Left lung (tissue), 10 donors: Measurements from ENCODE around the gene CCL3. TPM values are rescaled to one million over a fixed set of nuclear protein-coding genes. Genes with fewer than 3 reads are reported as not detected.
"Not testable (repeated sequence)": the region's sequence is repeated elsewhere in the genome, so short reads cannot be mapped to it uniquely, and the experiment has no call there.

Source experiments
- ATAC-seq: fragments of 200-7000 bp; cut with Tn5 transposase; one replicate; pipeline ENCODE4 v1.9.1; 2020; ENCODE audit warnings: moderate library complexity
- DNase-seq, 4 donors: peaks; one replicate each; pipeline ENCODE4 v3.0.0-alpha.2; 2013 to 2020
- H3K27ac ChIP-seq, 2 donors: fragments of 200-600 bp; sonication (generic) in 1 of 2; one replicate each; pipeline versions ENCODE4 v1.5.0 to v1.8.0; 2020 to 2021
- H3K27me3 ChIP-seq, 2 donors: fragments of 200-600 bp; sonication (generic) in 1 of 2; one replicate each; pipeline versions ENCODE4 v1.5.0 to v1.8.0; 2020 to 2021
- H3K36me3 ChIP-seq, 2 donors: fragments of 200-600 bp; sonication (generic) in 1 of 2; one replicate each; pipeline versions ENCODE4 v1.5.0 to v1.8.0; 2020 to 2021
- H3K4me1 ChIP-seq, 2 donors: fragments of 200-600 bp; one replicate each; pipeline ENCODE4 v1.8.0; 2021
- H3K4me3 ChIP-seq, 2 donors: fragments of 200-600 bp; sonication (generic) in 1 of 2; one replicate each; pipeline versions ENCODE4 v1.5.0 to v1.8.0; 2020 to 2021; ENCODE audit warnings: mild to moderate bottlenecking in 1 of 2
- H3K9me3 ChIP-seq, 2 donors: fragments of 200-600 bp; sonication (generic) in 1 of 2; one replicate each; pipeline versions ENCODE4 v1.5.0 to v1.8.0; 2020 to 2021
- CTCF ChIP-seq, 2 donors: fragments of 200-600 bp; sonication (generic) in 1 of 2; IDR thresholded peaks; one replicate each; pipeline versions ENCODE4 v1.5.0 to v1.8.0; 2021; ENCODE audit warnings: antibody characterized with exemption in 2 of 2
- intact Hi-C, 2 donors: fragments of 100-400 bp; cut with DNase I; formaldehyde crosslinking; loops; one replicate each; pipeline versions ENCODE4 v1.11.2 to v1.14.2; 2022
- polyA plus RNA-seq, 6 donors: library from polyadenylated mRNA; unstranded; fragments of 120-200 nt; gene quantifications; one replicate each; pipeline ENCODE4 v1.2.1, GENCODE V29; 2013; ENCODE audit not compliant: insufficient read length in 6 of 6
- total RNA-seq, 2 donors: library from RNA; stranded (reverse); fragmentation: NEBNext Ultra II Directional; extraction: Animal tissue kit (Norgen Biotek cat#: 25700); gene quantifications; one replicate each; pipeline ENCODE4 v1.2.1, GENCODE V29; 2021
- donor health status: DM: no; HTN: yes; CAD: no.
- donor health status: DM: no; HTN: no; CAD: no.

The CCL3 gene
- total and polyA plus RNA-seq, 8 donors: 2.0 to 40.9 (median 10.2) TPM

GRCh38 chr17:36124879-36125824, 35.2 kb upstream of the CCL3 start:
- no peaks in the 10 kb centered on the region for H3K27me3 ChIP-seq
- no peak overlapping the region for H3K27ac ChIP-seq
- TF ChIP-seq CTCF (IDR thresholded peaks at IDR 0.05): no peak
- DNase-seq (peak in 1 of 4 donors; percentile 39), ATAC-seq (no peak)
- H3K9me3 ChIP-seq: peaks cover 0 to 21% of the 10 kb centered on the region in 2 donors
- intact Hi-C loops: no loop called here
- H3K36me3 ChIP-seq: no peaks in the 10 kb centered on the region
- H3K4me1 ChIP-seq: peaks cover 0 to 5% of the 10 kb centered on the region in 2 donors
- H3K4me3 ChIP-seq: no peak overlapping the region

GRCh38 chr17:36123431-36123830, 33.5 kb upstream of the CCL3 start:
- H3K4me3 ChIP-seq: no peak overlapping the region
- TF ChIP-seq CTCF (IDR thresholded peaks at IDR 0.05): no peak
- H3K27me3 ChIP-seq: no peaks in the 10 kb centered on the region
- no peak overlapping the region for H3K27ac ChIP-seq
- H3K4me1 ChIP-seq: peaks cover 0 to 5% of the 10 kb centered on the region in 2 donors
- H3K9me3 ChIP-seq: peaks cover 0 to 21% of the 10 kb centered on the region in 2 donors
- DNase-seq (no peak), ATAC-seq (no peak)
- H3K36me3 ChIP-seq: no peaks in the 10 kb centered on the region
- intact Hi-C loops: no loop called here

- H3K27ac ChIP-seq, ATAC-seq, H3K27me3 ChIP-seq, DNase-seq, intact Hi-C loops, H3K36me3 ChIP-seq, H3K4me1 ChIP-seq, H3K4me3 ChIP-seq: not testable (repeated sequence)
- H3K9me3 ChIP-seq: peaks cover 0 to 14% of the 10 kb centered on the region in 2 donors
These were observed 31.2 kb upstream of the CCL3 start for GRCh38 chr17:36121099-36121498.

GRCh38 chr17:36120221-36120620, 30.3 kb upstream of the CCL3 start:
- H3K4me3 ChIP-seq: no peak overlapping the region
- no peaks in the 10 kb centered on the region for H3K27me3 ChIP-seq
- H3K4me1 ChIP-seq: no peaks in the 10 kb centered on the region
- intact Hi-C loops: no loop called here
- H3K36me3 ChIP-seq: no peaks in the 10 kb centered on the region
- H3K27ac ChIP-seq: no peak overlapping the region
- no peak for DNase-seq
- no peak for ATAC-seq
- H3K9me3 ChIP-seq: peaks cover 0 to 5% of the 10 kb centered on the region in 2 donors
- TF ChIP-seq CTCF (IDR thresholded peaks at IDR 0.05): no peak

GRCh38 chr17:36118477-36119353, 28.8 kb upstream of the CCL3 start:
- no peaks in the 10 kb centered on the region for H3K9me3 ChIP-seq
- ATAC-seq (no peak), DNase-seq (no peak)
- intact Hi-C loops: no loop called here
- no peak overlapping the region for H3K4me3 ChIP-seq
- no peak overlapping the region for H3K27ac ChIP-seq
- no peaks in the 10 kb centered on the region for H3K4me1 ChIP-seq
- TF ChIP-seq CTCF (IDR thresholded peaks at IDR 0.05): no peak
- H3K27me3 ChIP-seq: no peaks in the 10 kb centered on the region
- H3K36me3 ChIP-seq: no peaks in the 10 kb centered on the region
